ENCODE results near the gene GPC5.

Gene GPC5

GRCh38 chr13:91601273-91601672 is 202.9 kb downstream of the GPC5 start:
- DNase-seq = no peak

- no peak for DNase-seq
Observed at GRCh38 chr13:91601807-91602206, 203.4 kb downstream of the GPC5 start.

- no peak for DNase-seq
Observed at GRCh38 chr13:91609353-91609752, 210.9 kb downstream of the GPC5 start.

- no peak for DNase-seq
Observed at GRCh38 chr13:91618315-91618714, 219.9 kb downstream of the GPC5 start.

- no peak for DNase-seq
Observed at GRCh38 chr13:91620670-91621141, 222.3 kb downstream of the GPC5 start.

GRCh38 chr13:91621161-91621560 is 222.7 kb downstream of the GPC5 start:
- DNase-seq = no peak

- no peak for DNase-seq
Observed at GRCh38 chr13:91621963-91622362, 223.5 kb downstream of the GPC5 start.

- no peak for DNase-seq
Observed at GRCh38 chr13:91622778-91623550, 224.5 kb downstream of the GPC5 start.

- DNase-seq = no peak
Observed at GRCh38 chr13:91627952-91628739, 229.7 kb downstream of the GPC5 start.

GRCh38 chr13:91630946-91631345 is 232.5 kb downstream of the GPC5 start:
- no peak for DNase-seq

GRCh38 chr13:91632086-91632485 is 233.7 kb downstream of the GPC5 start:
- DNase-seq = no peak

GRCh38 chr13:91639330-91639729 is 240.9 kb downstream of the GPC5 start:
- no peak for DNase-seq

- no peak for DNase-seq
Observed at GRCh38 chr13:91643394-91643793, 245.0 kb downstream of the GPC5 start.

GRCh38 chr13:91644806-91645205 is 246.4 kb downstream of the GPC5 start:
- DNase-seq = no peak

- no peak for DNase-seq
Observed at GRCh38 chr13:91647361-91647990, 249.1 kb downstream of the GPC5 start.

GRCh38 chr13:91648012-91648411 is 249.6 kb downstream of the GPC5 start:
- no peak for DNase-seq

- no peak for DNase-seq
Observed at GRCh38 chr13:91649456-91649855, 251.0 kb downstream of the GPC5 start.

- no peak for DNase-seq
Observed at GRCh38 chr13:91652404-91653301, 254.2 kb downstream of the GPC5 start.

GRCh38 chr13:91655731-91656130 is 257.3 kb downstream of the GPC5 start:
- DNase-seq = no peak

GRCh38 chr13:91657283-91657682 is 258.9 kb downstream of the GPC5 start:
- no peak for DNase-seq

- no peak for DNase-seq
Observed at GRCh38 chr13:91659256-91660075, 261.0 kb downstream of the GPC5 start.

GRCh38 chr13:91660076-91660415 is 261.6 kb downstream of the GPC5 start:
- DNase-seq = no peak
